Cardiac fibroblast (primary cell): ENCODE data around the gene UBE2G2.

Source experiments
- DNase-seq, 2 donors: peaks; one replicate each; pipeline versions ENCODE4 v3.0.0 to v3.0.0-alpha.2; 2010; ENCODE audit warnings: low read depth in 2 of 2
- H3K4me3 ChIP-seq, 2 donors: replicated peaks in 1 of 2; 1 replicate in 1 of 2; 2 replicates in 1 of 2; pipeline ENCODE4 v1.5.1; 2011; ENCODE audit warnings: low read depth in 2 of 2, low read length in 2 of 2, mild to moderate bottlenecking in 2 of 2, moderate library complexity in 1 of 2
- CTCF ChIP-seq: IDR thresholded peaks from one replicate; pipeline ENCODE4 v1.5.1; 2011; ENCODE audit warnings: low read depth, mild to moderate bottlenecking, low read length, inconsistent platforms

Gene UBE2G2

DNA sequence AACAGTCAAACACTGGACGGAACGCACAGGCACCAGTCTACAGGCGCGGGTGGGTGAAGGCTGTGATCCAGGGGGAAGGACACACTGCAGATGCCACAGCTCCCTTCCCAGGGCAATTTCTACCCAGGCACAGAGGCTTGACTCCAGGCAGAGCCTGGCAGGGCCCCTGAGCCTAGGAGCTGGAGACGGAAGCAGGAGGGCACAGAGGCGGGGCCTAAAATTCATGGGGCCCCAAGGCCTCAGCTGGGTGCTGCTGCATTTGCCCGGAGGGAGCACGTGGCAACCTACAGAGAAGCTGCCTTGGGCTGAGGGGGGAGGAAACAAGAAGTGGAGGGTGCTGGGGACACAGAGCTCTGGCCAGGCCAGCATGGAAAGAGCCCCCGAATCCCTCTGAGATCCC lies 41.2 kb downstream of the UBE2G2 start:
- DNase-seq, result no peak
- H3K4me3 ChIP-seq, result no peak overlapping the region
- no peak for TF ChIP-seq CTCF

DNA sequence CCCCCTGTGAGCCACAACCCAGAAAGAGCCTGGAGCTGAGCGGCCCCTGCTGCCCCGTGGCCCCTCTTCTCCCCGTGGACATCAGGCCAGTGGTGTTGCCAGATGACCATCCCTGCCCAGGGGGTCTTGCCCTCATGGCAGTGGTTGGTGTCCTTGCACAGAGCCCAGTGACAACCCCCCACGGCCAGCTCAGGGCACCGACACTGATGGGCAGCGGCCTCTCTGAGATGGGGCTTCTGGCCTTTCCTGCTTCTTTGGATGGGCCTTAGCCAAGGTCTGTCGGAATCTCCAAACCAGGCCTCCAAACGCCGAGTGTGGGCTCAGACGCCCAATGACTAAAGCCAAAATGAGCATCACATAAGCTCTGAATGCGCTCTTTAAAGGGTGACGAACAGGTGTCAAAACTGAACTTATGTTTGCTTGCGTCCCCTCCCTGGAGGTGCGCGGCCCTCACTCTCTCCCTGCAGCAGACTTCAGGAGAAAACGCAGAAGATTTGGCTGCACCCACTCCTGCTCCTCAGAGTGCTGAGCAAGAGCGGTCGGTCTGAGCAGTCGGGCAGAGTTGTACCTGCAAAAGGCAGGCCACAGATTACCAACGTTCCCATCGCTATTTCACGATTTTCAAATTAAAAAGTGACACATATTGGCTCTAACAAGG lies 41.9 kb downstream of the UBE2G2 start:
- H3K4me3 ChIP-seq, result no peak overlapping the region
- no peak for TF ChIP-seq CTCF
- no peak for DNase-seq

DNA sequence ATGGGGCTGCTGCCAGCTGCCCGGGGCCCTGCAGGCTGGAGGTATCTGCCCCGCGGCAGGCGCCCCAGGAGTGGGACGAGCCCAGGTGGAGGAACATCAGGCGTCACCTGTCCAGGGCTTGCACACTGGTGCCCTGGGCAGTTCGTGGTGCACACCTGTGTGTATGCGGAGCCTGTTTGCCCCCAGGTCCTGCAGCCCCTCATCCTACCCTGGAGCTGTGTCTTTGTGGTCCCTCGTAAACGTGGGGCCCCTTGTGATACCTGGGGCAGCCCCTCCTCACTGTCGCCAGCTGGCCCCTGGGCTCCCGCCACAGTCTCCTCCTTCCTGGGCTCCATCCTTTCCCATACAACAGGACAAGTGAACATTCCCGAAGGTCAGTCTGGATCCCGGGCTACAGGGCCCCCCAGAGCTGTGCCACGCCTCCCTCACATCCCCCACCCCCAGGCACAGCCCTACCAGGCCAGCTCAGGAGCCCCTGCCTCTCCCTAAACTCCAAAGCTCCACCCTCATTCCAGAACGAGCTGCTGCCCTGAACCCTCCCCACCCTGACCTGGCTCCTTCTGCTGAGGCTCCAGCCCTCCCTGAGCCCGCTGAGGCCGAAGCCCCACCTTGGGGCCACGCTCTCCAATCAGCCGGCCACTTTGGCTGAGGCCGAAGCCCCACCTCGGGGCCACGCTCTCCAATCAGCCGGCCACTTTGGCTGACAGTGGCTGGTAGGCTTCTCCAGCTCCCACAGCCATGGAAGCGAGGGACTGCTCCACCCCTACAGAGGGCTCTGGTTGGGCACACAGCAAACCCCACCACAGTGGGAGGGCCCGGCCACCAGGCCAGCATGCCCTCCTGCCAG lies 42.6 kb downstream of the UBE2G2 start:
- H3K4me3 ChIP-seq, result no peak overlapping the region
- no peak for DNase-seq
- no peak for TF ChIP-seq CTCF

GRCh38 chr21:44758141-44758561 lies 43.5 kb downstream of the UBE2G2 start:
- DNase-seq, result no peak
- no peak overlapping the region for H3K4me3 ChIP-seq
- TF ChIP-seq CTCF, result no peak

GRCh38 chr21:44757731-44758130 lies 43.9 kb downstream of the UBE2G2 start:
- no peak for DNase-seq
- H3K4me3 ChIP-seq, result no peak overlapping the region
- TF ChIP-seq CTCF, result no peak

DNA sequence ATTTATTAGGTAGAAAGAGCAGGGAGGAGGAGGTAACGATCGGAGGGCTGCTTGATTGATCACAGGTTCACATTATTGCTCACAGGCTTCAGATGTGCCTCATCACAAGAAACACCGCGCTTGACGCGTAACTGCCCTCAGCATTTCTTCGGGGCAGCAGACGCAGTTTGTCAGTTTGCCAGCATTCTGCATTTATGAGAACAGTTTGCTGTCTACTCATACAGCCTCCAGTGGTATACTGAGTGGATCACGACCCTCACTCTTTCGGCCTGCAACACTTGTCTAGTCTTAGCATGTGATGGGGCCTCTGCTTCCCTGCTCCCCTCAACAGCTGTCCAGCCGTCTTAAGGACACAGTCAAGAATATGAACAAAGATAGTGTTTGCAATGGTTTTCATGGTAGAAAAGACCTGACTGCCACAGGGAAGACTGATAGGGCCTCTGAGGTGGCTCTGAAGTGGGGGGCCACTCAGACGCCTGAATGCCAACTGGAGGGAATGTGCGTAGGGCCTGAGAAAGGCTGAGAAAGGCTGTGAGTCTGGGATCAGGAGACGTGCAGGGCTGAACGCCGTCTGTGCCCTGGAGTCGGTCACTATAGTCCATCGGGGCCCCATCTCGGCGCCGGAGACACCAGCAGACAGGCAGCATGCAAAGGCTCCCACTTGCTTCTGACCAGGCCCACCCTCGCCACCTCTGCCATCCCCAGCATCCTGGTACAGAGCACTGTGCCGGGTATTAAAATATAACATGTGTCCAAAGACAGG lies 45.0 kb downstream of the UBE2G2 start:
- no peak overlapping the region for H3K4me3 ChIP-seq
- TF ChIP-seq CTCF, result no peak
- DNase-seq, result no peak
